Astrocyte of the cerebellum (primary cell): ENCODE results near the gene AIG1.
"Not testable (repeated sequence)": the region's sequence is repeated elsewhere in the genome, so short reads cannot be mapped to it uniquely, and the experiment has no call there.

Experiments used
- DNase-seq: peaks from one replicate; pipeline ENCODE4 v3.0.0-alpha.2; 2011; ENCODE audit warnings: low read depth
- H3K4me3 ChIP-seq: 2 replicates; pipeline ENCODE4 v1.5.1; 2011; ENCODE audit warnings: mild to moderate bottlenecking, low read depth, low read length, moderate library complexity
- in situ Hi-C: cut with HindIII; loops from 2 replicates; pipeline ENCODE4 v1.10.0; 2017; ENCODE audit warnings: low sequenced_read_pairs
- TF ChIP-seq, protein P1 (sequence below): IDR thresholded peaks from 2 replicates; pipeline ENCODE4 v1.5.1; 2012; ENCODE audit warnings: low read length, low read depth, moderate library complexity, mild to moderate bottlenecking; ENCODE audit errors: missing control alignments

The AIG1 gene

DNA sequence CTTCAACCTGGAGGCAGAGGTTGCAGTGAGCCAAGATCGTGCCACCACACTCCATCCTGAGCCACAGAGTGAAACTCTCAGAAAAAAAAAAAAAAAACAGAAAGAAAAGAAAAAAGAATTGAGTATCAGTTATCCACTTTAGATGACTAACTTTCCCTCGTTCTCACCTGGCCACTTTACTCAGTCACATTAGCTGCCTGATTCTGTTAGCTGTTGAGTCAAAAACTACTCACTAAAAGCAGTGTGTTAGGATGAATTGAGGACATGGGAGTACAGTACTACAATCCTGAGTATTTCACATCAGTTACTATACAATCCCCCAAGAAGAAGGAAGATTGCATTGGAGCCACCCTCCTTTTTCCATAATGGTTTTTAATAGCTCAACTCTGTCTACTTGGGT lies 275.2 kb downstream of the AIG1 start:
- no peak for DNase-seq
- TF ChIP-seq, protein P1, sequence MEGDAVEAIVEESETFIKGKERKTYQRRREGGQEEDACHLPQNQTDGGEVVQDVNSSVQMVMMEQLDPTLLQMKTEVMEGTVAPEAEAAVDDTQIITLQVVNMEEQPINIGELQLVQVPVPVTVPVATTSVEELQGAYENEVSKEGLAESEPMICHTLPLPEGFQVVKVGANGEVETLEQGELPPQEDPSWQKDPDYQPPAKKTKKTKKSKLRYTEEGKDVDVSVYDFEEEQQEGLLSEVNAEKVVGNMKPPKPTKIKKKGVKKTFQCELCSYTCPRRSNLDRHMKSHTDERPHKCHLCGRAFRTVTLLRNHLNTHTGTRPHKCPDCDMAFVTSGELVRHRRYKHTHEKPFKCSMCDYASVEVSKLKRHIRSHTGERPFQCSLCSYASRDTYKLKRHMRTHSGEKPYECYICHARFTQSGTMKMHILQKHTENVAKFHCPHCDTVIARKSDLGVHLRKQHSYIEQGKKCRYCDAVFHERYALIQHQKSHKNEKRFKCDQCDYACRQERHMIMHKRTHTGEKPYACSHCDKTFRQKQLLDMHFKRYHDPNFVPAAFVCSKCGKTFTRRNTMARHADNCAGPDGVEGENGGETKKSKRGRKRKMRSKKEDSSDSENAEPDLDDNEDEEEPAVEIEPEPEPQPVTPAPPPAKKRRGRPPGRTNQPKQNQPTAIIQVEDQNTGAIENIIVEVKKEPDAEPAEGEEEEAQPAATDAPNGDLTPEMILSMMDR = no peak
- no peak overlapping the region for H3K4me3 ChIP-seq
- in situ Hi-C loops = no loop called here

DNA sequence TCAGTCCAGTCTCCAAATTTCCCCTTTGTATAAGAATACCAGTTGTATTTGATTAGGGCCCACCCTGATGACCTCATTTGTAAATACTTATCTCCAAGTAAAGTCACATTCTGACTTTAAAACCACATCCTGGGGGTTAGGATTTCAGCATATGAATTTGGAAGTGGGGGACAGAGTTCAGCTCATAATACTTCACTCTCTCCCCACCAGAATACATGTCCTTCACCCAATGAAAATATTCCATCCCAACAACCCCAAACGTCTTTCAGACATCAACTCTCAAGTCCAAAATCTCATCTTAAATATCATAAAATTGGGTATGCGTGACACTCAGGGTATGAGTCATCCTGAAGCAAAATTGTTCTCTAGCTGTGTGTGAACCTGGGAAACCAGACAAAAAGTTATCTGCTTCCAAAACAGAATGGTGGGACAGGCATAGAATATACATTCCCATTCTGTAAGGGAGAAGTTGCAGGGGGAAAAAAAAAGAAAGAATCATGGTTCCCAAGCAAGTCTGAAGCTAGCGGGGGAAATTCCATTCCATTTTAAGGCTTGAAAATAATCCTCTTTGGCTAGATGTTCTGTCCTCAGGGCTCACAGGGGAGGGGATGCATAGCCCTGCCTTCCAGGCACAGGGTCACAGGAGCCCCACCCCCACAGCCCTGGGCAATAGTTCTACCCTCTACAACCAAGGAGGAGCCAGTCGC lies 275.9 kb downstream of the AIG1 start:
- no peak overlapping the region for H3K4me3 ChIP-seq
- TF ChIP-seq, protein P1 = no peak
- peak; percentile 50 for DNase-seq
- in situ Hi-C loops = no loop called here

DNA sequence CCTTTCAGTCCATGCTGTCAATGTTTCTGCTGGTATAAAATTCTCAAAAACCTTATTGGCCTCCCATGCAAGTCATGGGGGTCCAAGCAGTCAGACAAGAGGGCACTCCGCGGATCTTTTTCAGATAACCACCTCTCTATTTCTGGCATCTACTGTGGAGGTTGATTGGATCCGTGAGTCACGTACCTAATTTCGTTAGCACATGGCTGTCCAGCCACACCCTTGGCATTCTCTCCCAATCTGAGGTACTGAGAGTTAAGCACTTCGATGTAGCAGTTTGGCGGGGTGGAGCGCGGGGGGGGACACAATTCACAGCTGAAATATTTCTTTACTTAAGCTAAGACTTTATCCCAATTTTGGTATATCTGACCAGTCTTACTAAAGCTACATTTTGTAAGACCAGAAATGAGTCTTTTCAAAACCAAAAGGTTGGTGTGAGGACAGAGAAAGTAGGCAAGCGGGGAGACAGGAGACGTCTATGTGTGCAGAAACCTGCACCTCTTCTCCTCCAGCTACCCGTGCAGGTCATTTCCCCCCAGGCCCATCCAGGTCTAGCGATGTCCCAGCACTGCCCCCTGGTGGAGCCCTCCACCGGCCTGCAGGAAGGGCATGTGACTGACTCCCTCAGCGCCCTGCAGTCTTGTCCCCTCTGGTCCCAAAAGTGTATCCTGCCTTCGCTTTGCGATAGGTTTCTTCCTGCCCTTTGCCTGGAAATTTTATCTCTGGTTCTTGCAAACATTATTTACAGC lies 276.7 kb downstream of the AIG1 start:
- no peak overlapping the region for H3K4me3 ChIP-seq
- in situ Hi-C loops = no loop called here
- TF ChIP-seq, protein P1 = peak; percentile 52
- no peak for DNase-seq

DNA sequence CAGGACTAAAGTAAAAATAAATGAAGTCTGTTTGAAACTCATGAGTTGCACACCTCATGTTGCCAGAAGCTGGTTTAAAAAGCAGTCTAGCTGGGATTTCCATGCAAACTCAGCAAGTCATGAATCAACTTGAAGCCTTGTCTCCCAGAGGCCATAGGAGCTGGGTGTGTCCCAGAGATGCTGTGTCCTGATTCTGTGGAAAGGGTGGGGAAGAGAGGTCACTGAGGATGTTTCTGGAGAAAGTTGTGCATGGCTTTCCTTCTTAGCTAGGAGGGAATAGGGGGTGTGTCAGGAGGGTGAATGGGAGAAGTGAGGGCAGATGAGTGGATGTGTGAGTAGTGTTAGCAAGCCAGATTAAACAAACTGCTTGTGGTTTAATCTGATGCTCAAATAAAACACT lies 278.5 kb downstream of the AIG1 start:
- no peak for DNase-seq
- in situ Hi-C loops = no loop called here
- no peak overlapping the region for H3K4me3 ChIP-seq
- TF ChIP-seq, protein P1 = no peak

DNA sequence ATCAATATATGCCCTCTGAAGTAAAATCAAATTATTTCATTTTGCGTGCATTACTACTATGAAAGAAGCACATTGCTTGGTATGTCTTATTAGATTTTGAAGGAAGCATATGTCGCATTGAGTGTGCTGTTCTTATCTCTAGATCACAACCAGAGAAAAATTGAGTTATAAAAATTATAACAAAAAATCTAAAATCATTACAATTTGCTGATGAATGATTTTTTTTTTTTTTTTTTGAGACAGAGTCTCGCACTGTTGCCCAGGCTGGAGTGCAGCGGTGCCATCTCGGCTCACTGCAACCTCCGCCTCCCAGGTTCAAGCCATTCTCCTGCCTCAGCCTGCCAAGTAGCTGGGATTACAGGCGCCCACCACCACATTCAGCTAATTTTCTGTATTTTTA lies 284.8 kb downstream of the AIG1 start:
- H3K4me3 ChIP-seq, DNase-seq, in situ Hi-C loops: not testable (repeated sequence)

DNA sequence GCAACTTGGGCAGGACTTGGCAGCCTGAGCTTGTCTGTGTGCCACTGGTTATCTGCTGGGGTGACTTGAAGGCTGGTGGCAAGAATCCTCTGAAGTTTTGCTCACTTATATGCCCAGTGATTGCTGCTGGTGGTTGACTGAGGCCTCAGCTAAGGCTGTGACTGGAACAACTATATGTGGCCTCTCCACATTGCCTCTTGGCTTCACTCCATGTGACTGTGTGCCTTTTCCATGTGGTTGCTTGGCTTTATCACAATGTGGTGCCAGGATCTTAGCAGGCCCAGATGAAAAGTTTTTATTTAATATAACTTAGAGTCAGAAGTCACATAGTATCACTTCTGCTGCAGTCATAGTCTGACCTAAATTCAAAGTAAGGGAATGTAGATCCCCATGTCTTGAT lies 285.3 kb downstream of the AIG1 start:
- in situ Hi-C loops = no loop called here
- TF ChIP-seq, protein P1 = no peak
- no peak for DNase-seq
- H3K4me3 ChIP-seq = no peak overlapping the region

DNA sequence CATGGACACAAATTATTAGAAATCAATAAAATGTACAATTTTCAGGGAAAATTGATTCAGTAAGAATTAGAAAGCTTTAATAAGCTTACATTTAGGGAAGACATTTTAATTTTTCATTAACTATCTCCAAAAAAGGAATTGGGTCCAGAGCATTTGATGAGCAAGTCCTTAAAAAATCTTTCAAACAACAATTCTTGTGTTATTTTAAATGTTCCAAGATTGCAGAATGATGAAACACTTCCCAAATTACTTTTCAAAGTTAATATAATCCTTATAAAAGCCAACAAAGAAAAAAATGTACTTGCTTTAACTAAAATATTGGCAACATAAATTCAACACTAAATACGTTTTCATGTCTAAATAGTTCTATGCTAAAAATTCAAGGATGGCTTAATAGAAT lies 287.8 kb downstream of the AIG1 start:
- in situ Hi-C loops = no loop called here
- TF ChIP-seq, protein P1 = no peak
- no peak for DNase-seq
- no peak overlapping the region for H3K4me3 ChIP-seq
